Measurements from ENCODE around the gene SPRTN. TPM values are rescaled to one million over a fixed set of nuclear protein-coding genes. Genes with fewer than 3 reads are reported as not detected.

The SPRTN gene
- total and polyA plus RNA-seq, 2 of the 8 experiments (the other 6 are each of a cell fraction or from before 2014, with no cell fraction given) = 6.6 to 15.1 TPM

DNA sequence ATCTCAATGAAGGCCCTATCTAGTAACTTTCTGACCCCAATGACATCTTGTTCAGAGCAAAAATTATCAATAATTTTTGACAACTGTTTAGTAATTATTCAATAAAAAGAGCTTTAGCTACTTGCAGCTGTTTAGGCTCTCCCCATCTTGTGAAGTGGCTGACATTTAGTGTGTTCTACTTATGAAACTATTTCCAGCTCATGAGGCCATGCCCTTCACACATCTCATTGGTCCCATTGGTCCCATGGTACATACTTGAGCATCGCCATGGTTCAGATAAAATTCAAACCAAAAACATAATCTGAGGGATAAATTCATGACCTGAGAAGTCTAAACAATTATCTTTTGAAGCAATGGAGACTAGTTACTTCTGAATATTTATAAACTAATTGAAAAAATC lies 24.2 kb downstream of the SPRTN start (continued):
- TF ChIP-seq, protein P1, sequence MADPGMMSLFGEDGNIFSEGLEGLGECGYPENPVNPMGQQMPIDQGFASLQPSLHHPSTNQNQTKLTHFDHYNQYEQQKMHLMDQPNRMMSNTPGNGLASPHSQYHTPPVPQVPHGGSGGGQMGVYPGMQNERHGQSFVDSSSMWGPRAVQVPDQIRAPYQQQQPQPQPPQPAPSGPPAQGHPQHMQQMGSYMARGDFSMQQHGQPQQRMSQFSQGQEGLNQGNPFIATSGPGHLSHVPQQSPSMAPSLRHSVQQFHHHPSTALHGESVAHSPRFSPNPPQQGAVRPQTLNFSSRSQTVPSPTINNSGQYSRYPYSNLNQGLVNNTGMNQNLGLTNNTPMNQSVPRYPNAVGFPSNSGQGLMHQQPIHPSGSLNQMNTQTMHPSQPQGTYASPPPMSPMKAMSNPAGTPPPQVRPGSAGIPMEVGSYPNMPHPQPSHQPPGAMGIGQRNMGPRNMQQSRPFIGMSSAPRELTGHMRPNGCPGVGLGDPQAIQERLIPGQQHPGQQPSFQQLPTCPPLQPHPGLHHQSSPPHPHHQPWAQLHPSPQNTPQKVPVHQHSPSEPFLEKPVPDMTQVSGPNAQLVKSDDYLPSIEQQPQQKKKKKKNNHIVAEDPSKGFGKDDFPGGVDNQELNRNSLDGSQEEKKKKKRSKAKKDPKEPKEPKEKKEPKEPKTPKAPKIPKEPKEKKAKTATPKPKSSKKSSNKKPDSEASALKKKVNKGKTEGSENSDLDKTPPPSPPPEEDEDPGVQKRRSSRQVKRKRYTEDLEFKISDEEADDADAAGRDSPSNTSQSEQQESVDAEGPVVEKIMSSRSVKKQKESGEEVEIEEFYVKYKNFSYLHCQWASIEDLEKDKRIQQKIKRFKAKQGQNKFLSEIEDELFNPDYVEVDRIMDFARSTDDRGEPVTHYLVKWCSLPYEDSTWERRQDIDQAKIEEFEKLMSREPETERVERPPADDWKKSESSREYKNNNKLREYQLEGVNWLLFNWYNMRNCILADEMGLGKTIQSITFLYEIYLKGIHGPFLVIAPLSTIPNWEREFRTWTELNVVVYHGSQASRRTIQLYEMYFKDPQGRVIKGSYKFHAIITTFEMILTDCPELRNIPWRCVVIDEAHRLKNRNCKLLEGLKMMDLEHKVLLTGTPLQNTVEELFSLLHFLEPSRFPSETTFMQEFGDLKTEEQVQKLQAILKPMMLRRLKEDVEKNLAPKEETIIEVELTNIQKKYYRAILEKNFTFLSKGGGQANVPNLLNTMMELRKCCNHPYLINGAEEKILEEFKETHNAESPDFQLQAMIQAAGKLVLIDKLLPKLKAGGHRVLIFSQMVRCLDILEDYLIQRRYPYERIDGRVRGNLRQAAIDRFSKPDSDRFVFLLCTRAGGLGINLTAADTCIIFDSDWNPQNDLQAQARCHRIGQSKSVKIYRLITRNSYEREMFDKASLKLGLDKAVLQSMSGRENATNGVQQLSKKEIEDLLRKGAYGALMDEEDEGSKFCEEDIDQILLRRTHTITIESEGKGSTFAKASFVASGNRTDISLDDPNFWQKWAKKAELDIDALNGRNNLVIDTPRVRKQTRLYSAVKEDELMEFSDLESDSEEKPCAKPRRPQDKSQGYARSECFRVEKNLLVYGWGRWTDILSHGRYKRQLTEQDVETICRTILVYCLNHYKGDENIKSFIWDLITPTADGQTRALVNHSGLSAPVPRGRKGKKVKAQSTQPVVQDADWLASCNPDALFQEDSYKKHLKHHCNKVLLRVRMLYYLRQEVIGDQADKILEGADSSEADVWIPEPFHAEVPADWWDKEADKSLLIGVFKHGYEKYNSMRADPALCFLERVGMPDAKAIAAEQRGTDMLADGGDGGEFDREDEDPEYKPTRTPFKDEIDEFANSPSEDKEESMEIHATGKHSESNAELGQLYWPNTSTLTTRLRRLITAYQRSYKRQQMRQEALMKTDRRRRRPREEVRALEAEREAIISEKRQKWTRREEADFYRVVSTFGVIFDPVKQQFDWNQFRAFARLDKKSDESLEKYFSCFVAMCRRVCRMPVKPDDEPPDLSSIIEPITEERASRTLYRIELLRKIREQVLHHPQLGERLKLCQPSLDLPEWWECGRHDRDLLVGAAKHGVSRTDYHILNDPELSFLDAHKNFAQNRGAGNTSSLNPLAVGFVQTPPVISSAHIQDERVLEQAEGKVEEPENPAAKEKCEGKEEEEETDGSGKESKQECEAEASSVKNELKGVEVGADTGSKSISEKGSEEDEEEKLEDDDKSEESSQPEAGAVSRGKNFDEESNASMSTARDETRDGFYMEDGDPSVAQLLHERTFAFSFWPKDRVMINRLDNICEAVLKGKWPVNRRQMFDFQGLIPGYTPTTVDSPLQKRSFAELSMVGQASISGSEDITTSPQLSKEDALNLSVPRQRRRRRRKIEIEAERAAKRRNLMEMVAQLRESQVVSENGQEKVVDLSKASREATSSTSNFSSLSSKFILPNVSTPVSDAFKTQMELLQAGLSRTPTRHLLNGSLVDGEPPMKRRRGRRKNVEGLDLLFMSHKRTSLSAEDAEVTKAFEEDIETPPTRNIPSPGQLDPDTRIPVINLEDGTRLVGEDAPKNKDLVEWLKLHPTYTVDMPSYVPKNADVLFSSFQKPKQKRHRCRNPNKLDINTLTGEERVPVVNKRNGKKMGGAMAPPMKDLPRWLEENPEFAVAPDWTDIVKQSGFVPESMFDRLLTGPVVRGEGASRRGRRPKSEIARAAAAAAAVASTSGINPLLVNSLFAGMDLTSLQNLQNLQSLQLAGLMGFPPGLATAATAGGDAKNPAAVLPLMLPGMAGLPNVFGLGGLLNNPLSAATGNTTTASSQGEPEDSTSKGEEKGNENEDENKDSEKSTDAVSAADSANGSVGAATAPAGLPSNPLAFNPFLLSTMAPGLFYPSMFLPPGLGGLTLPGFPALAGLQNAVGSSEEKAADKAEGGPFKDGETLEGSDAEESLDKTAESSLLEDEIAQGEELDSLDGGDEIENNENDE (IDR thresholded peaks at IDR 0.05; ENCODE audit: insufficient replicate concordance, low read length) = no peak
- TF ChIP-seq CHD1 (IDR thresholded peaks at IDR 0.05; ENCODE audit: low read depth, low read length) (no peak), GTF2F1 (IDR thresholded peaks at IDR 0.05; ENCODE audit: borderline replicate concordance, low read depth, low read length) (no peak), PHF8 (conservative IDR thresholded peaks at IDR 0.05; ENCODE audit: low read depth, low read length) (no peak), SAP30 (IDR thresholded peaks at IDR 0.05; ENCODE audit: insufficient read depth, insufficient replicate concordance, low read length) (no peak), POLR2AphosphoS5 (IDR thresholded peaks at IDR 0.05; ENCODE audit: low read depth, low read length) (no peak), SUZ12 (IDR thresholded peaks at IDR 0.05; ENCODE audit: low read length) (no peak)
- TF ChIP-seq, protein P2, sequence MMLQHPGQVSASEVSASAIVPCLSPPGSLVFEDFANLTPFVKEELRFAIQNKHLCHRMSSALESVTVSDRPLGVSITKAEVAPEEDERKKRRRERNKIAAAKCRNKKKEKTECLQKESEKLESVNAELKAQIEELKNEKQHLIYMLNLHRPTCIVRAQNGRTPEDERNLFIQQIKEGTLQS (IDR thresholded peaks at IDR 0.05; ENCODE audit: insufficient read depth, low read depth, low read length) = no peak
